Activated T-cell treated with anti-CD3 and anti-CD28 coated beads for 1 hour (primary cell): ENCODE results near the gene SART3.
"Not testable (repeated sequence)": the region's sequence is repeated elsewhere in the genome, so short reads cannot be mapped to it uniquely, and the experiment has no call there.

Experiments
- DNase-seq: peaks from one replicate; pipeline ENCODE4 v3.0.0-alpha.2; 2020; ENCODE audit warnings: low read depth

SART3 gene

DNA sequence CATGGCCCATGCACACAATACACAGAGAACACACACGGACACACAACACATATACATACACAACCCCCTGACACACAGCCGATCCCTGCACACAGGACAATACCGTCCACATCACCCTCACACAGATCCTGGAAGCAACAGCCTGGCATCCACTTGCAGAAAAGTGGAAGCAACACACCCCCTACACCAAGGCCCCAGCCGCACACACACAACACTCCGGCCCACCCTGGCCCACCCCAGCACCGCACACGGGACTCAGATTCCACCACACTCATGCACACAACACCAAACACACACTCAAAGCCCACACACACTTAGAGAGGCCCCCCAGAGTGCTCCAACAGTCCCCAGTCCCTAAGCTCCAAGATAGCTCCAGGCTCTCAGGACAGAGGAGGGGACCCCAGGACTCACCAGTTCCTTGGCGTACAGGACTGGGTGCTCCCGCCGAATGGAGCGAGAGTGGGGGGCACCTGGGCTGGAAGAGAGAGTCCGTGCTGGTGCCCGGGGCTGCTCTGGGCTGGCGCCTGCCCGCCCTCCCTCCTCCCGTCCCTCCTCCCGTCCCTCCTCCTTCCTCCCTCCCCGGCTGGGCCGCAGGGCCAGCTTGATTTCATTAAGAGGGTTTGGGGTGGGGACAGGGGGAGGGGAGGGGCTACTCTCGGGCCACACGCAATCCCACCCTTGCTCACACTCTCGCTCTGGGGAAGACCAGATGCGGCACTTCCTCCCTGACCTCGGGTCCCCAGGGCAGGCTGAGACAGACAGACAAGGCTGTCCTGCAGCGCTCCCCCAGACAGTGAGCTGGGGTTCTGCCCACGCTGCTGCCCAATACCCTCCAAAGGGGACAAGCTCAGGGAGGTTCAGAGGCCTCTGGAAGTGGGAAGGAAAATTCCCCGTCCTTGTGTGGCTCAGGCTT is 36.8 kb upstream of the SART3 start, which contains the start of gene TMEM119:
TMEM119 (minus strand) TSS at position 526 of the 913 bp plus-strand sequence. CDS start 5,701 bp downstream, outside the sequence.
- DNase-seq, result no peak

DNA sequence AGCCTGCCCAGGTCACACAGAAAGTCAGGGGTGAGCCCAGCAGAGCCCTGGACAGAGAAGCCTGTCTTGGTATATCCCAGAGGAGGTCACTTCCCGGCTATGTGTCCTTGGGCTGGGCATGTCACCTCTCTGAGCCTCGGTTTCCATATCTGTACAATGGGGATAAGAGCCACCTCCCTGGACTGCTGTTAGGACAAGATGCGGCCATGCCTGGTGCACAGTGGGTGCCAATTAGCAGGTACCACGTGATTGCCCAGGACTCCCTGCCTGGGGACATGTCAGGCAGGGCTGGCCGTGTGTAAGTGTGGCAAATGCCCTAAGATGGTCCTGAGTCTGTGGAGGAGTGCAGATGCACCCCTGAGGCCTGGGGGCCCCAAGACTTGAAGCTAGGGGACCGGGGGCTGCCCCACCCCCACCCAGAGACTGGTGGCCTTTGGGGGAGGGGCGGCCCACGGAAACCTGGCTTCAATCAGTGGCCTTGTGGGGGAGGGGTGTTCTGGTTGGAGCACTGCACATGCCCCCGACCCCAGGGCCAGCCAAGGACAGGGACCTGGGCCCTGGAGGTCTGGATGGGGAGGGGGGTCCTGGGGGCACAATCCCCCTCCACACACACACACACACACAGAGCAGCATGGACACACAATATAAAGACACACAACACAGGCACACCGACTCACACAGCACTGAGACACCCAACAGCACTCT is 36.0 kb upstream of the SART3 start:
- DNase-seq, result no peak

DNA sequence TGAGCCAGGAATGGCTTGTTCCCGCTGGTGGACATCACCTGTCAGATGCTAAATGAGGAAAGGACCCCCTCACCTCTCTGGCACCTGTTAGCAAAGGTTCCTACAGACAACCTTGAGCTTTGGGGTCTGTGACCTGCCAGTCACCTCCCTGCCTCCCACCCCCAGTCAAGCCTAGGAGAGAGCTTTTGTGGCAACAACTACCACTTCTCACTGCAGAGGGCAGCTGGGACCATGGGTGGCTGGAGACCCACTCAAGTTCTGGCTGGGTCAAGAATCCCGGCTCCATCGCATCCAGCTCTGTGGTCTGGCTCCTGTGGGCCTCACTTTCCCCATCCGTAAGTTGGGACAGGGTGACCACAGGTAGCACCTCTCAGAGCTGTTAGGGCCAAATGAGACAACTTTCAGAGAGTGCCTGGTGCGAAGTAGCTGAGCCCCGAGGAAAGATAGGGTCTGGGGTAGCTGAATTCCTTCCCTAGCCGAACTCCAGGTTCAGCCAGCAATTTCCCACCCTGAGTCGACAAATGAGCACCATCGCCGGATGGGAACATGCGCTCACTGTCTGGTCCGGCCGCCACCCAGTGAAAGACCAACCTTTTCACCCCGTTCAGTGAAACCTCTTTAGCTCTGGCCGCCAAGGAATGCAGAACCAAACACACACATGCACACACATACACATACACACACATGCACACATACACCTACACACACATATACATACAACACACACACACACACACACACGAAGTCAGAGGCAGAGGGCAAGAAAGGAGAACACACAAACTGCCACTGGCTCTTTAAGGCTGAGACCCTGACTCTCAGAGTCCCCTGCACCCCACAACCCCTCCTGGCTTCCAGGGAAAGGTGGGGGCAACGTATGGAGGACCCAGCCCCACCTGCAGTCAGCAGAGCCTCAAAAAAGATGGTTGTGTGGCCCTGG is 35.0 kb upstream of the SART3 start:
- DNase-seq, result no peak

DNA sequence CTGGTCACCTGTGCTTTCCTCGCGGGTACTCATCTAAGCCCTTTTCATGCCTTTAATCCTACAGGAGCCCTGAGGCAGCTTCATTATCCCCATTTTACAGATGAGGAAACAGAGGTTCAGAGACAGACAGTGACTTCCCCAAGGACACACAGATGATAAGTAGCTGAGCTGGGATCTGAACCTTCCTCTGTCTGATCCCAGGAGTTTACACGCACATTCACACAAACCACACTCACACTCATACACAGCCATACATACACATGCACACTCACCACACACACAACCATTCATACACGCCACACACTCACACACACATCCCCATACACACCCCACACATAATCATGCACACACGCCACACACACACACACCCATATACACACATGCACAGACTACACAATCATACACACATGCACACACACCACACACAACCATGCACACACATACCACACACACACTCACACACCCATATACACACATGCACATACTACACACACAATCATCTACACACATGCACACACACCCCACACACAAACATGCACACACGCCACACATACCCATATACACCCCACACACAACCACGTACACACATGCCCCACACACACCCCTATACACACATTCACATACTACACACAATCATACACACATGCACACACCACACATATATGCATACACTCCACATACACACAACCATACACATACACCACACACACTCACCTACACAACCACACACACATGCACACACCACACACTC is 34.2 kb upstream of the SART3 start:
- no peak for DNase-seq

DNA sequence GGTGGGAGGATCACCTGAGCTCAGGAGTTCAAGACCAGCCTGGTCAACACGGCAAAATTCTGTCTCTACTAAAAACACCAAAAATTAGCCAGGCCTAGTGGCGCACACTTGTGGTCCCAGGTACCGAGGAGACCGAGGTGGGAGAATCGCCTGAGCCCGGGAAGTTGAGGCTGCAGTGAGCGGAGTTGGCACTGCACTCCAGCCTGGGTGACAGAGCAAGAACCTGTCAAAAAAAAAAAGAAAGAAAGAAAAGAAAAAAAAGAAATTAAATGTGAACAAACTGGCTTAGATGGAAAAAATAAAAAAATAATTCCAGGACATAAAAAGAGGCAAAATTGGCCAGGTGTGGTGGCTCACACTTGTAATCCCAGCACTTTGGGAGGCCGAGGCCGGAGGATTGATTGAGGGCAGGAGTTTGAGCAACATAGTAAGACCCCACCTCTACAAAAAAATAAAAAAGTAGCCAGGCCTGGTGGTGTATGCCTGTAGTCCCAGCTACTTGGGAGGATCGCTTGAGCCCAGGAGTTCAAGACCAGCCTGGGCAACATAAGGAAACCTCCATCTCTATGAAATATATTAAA is 33.4 kb upstream of the SART3 start:
- no peak for DNase-seq

DNA sequence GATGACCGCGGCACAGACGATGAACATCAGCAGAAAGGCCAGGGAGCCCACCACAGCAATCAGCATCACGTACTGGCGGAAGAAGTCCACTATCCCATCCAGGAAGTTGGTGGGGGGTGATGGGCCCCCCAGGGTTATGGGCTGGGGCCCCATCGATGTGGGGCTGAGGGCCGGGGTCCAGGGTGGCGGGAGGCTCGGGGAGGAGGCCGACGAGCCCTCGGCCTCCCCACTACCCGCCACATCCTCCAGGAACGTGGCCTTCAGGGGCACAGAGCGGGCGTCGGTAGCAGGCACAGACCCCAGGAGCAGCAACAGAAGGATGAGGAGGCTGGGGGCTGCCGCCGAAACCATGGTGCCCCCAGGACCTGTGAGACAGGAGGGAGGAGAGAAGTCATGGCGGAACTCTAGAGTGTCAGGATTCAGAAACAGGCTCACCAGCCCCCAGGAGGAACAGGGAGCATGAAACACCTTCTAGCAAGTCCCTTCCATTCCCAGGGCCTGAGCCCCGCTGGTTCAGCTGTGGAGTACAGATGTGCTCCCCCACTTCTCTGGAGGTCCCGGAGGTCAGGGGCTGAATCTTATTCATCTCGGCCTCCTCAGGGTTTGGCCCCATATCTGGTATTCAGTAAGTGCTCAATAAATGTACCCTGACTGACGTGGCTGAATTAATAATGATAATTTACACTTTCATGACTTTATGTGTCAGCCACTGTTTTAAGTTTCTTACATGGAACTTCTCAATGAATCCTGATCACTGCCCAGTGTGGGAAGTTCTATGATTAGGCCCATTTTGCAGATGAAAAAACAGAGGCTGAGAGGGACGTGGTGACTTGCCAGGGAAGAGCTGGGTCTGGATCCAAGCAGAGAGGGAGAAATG is 31.3 kb upstream of the SART3 start:
- no peak for DNase-seq

DNA sequence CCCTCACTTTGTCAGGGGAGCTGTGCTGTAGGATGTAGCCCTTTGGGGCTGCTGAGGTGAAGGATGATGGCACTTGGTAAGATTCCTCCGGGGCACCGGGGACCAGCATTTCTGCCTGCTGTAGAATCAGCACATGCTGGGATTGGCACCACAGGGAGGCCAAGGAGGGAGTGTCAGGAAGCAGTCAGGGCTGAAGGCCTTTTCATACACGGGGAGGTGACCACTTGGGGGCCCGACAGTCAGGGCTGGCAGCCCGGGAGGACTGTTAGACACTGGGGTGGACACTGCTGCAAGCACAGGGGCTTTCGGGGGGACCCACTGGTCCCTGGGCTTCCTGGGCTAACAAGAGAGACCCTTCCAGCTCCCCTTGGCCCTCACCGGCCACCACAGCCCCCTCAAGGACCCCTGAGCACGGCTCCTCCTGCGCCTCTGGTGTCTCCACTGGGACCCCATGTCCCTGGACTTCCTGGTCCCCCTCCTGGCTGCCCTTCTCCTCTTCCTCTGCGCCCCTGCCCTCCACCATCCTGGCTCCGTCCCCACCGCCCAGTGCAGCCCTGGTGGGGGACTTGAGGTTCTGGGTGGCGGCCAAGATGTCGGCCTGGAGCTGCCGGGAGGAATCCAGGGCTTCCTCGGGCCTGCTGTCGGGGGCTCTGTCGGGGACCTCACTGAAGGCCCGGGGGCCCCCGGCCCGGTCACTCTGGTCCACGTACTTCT is 30.5 kb upstream of the SART3 start:
- no peak for DNase-seq

DNA sequence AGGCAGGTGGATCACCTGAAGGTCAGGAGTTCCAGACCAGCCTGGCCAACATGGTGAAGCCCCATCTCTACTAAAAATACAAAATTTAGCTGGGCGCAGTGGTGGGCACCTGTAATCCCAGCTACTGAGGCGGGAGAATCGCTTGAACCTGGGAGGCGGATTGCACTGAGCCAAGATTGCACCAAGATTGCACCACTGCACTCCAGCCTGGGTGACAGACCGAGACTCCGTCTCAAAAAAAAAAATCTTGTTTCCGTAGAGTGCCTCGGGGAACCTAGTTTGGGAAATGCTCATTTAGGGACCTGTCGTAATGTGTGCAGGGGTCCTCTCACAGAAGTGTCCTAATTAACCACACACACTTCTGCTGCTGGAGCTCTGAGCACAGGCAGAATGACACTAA is 29.5 kb upstream of the SART3 start:
- DNase-seq, result not testable (repeated sequence)

DNA sequence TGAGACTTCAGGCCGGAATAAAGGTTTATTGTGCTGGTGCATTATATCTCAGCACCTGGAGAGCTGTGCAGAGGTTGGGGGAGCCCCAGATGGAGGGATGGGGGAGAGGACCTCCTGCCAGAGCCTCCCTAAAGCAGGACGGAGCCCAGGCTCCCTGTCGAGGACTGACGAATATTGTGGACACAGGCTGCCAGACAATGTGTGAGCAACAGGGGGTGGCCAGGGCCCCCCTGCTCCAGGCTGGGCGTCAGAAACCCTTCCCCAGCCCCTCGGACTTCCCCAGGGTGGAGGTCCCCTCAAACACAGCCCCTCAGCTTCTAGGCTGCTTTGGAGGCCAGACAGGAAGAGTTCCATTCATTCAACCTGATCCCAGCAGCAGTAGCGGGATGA is 28.9 kb upstream of the SART3 start:
- no peak for DNase-seq

DNA sequence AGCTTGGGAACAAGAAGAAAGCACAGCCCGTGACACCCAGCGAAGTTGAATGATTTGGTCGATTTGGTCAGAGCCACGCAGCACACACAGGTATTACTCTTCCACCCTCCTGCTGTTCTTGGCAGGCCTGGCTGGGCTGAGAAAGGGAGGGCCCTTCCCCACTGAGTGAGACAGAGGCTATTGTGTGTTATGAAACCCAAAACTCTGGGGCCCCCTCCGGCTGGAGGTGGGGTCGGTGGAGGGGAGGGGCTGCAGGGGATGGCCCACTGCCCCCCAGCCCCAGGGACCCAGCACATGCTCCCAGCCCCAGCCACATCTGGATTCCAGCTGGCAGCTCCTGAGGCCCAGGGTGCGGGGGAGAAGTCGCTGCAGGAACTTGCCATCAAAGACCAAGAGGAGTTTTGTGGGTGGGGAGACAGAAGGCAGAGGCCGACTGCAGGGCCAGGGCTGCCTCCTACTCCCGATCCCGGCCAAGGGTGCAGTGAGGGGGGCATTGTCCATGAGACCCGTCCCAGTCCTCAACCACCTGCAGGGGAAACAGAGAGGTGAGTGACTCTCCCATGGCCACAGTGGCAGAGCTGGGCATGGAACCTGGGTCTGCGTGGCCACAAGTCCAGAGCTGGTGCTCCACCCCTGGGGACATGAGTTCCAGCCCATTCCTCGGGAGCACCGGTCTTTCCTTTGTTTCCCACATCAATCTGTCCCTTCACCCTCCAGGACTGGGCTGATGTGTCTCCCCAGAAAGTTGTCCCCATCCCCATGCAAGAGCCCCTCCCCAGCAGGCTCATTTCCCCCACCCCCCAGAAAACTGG is 28.3 kb upstream of the SART3 start:
- DNase-seq, result no peak

DNA sequence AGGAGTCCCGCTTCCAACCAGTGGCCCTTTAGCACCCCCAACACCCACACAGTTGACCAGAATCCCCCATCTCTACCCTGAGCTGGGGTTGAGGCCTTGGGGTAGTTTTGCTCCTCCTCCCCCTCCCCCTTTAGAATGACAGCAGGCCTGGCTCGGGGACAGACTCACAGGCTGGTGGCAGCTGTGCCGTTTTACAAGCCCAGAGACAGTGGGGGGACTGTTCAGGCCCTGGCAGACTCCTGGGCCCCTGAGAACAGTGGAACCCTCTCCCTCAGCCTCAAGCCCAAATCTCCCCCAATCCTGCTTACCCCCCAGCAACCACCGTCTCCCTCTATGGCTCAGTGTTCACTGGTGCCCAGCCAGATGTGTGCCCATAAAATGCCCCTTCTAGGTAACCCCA is 26.9 kb upstream of the SART3 start:
- no peak for DNase-seq

DNA sequence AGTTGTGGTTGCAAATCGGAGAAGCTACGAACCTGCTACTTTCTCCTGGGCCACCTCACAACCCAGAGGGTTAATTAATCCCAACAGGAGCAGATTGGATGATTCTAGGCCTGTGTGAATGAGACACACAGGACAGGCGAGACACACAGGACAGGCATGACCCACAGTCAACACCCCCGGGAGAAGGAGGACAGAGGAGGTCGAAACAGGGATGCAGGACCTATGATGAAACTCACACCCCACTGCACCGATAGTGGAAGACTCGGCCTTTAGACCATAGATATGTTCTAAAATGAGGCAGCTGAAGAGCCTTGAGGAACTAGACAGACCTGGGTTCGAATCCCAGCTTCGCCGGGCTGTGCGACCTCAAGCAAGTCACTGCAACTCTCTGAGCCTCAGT is 25.3 kb upstream of the SART3 start:
- no peak for DNase-seq

DNA sequence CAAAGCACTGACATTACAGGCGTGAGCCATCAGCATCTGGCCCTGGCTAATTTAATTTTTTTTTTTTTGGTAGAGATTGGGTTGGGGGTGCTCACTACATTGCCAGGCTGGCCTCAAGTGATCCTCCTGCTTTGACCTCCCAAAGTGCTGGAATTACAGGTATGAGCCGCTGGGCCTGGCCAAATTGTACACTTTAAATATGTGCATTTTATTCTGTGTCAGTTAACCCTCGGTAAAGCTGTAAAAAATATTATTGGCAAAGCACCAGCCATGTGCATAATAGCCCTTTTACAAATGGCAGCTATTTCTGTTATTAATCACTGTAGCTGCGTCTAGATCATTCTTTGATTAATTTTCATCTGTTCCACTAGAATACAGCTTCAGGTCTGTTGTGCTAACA is 24.9 kb upstream of the SART3 start:
- no peak for DNase-seq

DNA sequence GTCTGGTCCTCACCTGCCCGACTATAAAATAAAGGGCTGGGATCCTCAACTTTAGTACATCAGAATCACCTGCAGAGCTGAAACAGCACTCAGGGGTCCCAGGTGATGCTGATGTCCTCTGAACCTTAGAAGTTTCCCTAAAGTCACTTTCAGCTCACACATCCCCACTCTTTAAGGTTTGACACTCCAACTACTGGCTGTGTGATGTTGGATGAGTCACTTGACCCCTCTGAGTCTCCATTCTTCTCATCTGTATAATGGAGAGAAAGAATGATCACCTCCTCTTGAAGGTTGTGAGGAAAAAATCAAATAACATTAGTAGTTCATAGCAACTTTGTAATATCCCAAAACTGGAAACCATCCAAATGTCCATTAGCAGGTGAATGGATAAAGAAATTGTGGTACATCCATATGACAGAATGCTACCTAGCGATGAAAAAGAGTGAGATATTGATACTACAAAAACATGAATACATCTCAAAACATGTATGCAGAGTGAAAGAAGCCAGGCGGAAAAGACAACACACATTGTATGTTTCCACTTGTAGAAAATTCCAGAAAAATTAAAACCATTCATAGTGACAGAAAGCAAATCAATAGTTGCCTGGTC is 23.6 kb upstream of the SART3 start:
- DNase-seq, result no peak

DNA sequence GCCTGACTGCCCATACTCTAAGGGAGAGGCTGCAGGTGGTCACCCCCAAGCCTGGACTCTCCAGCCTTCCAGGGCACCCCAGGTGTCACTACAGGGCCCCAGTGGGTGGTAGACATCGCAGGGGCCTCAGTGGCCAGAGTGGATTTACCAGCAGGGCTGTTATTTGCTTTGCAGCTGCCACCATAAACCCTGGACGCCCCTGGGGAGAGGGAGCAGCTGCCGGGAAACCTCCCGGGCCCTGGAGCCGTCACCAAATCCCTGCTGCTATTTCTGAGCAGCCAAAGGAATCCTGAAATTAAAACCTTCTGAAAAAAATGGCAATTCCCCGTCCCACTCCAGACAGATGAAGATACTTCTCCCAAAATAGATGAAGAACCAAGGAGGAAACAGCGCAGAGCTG is 23.0 kb upstream of the SART3 start:
- DNase-seq, result no peak

DNA sequence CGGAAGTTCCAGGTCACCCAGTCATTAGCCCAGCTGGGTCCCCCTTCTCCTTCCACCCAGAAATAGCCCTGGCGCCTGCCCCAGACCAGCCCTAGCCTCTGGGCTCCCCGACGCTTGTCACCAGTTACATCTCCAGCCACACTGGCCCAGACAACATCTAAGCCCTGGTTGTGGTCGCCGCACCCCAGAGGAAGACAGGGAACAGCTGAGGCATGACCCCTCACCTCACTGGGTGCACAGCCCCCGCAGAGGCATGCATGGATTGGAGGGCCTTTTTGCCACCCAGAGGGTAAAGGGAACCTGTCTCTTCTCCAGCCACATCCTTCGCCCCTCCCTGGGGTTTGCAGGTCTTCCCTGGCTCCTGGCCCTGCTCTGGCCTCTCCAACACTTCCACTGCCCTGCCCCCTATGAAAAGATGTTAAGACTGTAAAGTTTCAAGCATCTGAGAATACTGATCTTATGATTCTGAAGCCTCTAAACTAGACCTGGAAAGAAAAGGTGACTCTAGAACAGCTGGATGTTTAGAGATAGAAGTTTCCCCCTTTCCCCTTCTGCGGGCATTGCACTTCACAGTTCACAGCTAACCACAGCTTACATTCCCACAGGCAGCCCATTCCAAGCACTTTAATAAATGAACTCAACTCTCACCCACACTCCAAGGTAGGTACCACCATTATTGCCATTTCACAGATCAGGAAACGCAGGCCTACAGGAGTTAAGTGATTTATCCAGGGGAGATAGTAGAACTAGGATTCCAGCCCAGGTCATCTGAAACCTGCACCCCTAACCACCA is 22.2 kb upstream of the SART3 start:
- no peak for DNase-seq

DNA sequence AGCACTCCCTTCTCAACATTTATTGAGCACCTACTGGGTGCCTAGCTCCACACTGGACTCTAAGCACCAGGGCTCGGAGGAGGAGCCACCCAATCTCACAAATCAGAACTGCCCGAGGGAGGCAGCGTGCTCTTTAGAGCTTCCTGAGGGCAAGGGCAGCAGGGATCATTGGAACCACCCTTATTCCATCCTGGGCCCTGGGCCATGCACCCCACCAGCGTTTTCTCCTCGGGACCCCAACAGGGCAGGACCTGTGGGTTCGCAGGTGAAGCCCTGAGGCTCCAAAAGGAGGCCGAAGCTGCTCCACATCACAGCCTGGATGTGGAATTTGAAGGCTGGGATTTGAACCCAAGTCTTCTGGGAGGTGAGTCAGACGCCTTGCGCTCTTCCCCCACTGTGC is 21.5 kb upstream of the SART3 start:
- DNase-seq, result no peak
